SK-N-SH (cell line): Measurements from ENCODE around the gene TADA3. TPM values are rescaled to one million over a fixed set of nuclear protein-coding genes. Genes with fewer than 3 reads are reported as not detected.

Experiments
- CTCF ChIA-PET: fragments of 300-600, 350-600 bp; formaldehyde crosslinking; extraction: SDS; loops from one replicate; lab custom pipeline; 2021; lab: Yijun Ruan, JAX
- POLR2A ChIA-PET: fragments of 350-600 bp; sonication (Branson Sonifier 250); formaldehyde crosslinking; extraction: SDS; loops from one replicate; lab custom pipeline; 2020; ENCODE audit warnings: antibody characterized with exemption, inconsistent platforms; lab: Yijun Ruan, JAX
- DNase-seq: peaks from one replicate; pipeline ENCODE4 v3.0.0; 2012
- H2AFZ ChIP-seq: fragments of 200-600 bp; sonication (generic); 2 replicates; pipeline ENCODE4 v1.8.1; 2016; ENCODE audit warnings: antibody characterized with exemption, mild to moderate bottlenecking, low read depth
- H3F3A ChIP-seq: fragments of 200-600 bp; sonication (generic); replicated peaks from 2 replicates; pipeline ENCODE3; 2016; ENCODE audit warnings: antibody characterized with exemption, mild to moderate bottlenecking; ENCODE audit not compliant: insufficient read depth
- H3K27ac ChIP-seq, 2 experiments: fragments of 200-500 bp in 1 of 2; fragments of 200-600 bp in 1 of 2; sonication (Bioruptor generic) in 1 of 2; sonication (generic), shearing (Covaris generic) in 1 of 2; 2 replicates each; pipeline versions ENCODE4 v1.5.1 to v1.6.1; 2014 to 2016; ENCODE audit warnings: low read depth in 2 of 2, inconsistent platforms in 1 of 2, low read length in 1 of 2, mild to moderate bottlenecking in 1 of 2, mixed read lengths in 1 of 2
- H3K27me3 ChIP-seq: fragments of 200-600 bp; sonication (generic), shearing (Covaris generic); 2 replicates; pipeline ENCODE4 v1.6.1; 2016; ENCODE audit warnings: mixed run types; ENCODE audit not compliant: insufficient read depth
- H3K36me3 ChIP-seq, 2 experiments: fragments of 200-500 bp in 1 of 2; fragments of 200-600 bp in 1 of 2; sonication (Bioruptor generic) in 1 of 2; sonication (generic) in 1 of 2; replicated peaks in 1 of 2; 2 replicates each; pipeline versions ENCODE3 to v1.5.1; 2014 to 2016; ENCODE audit warnings: low read length in 1 of 2, mild to moderate bottlenecking in 1 of 2; ENCODE audit not compliant: insufficient read depth in 2 of 2, control insufficient read depth in 1 of 2
- H3K4me1 ChIP-seq, 2 experiments: fragments of 200-500 bp in 1 of 2; fragments of 200-600 bp in 1 of 2; sonication (Bioruptor generic) in 1 of 2; sonication (generic), shearing (Covaris generic) in 1 of 2; 2 replicates each; pipeline versions ENCODE4 v1.5.1 to v1.6.1; 2014 to 2016; ENCODE audit warnings: low read depth in 1 of 2, low read length in 1 of 2, mixed run types in 1 of 2; ENCODE audit not compliant: insufficient read depth in 2 of 2, control insufficient read depth in 1 of 2
- H3K4me2 ChIP-seq: fragments of 200-600 bp; sonication (generic), shearing (Covaris generic); 2 replicates; pipeline ENCODE4 v1.6.1; 2017; ENCODE audit warnings: mixed run types
- H3K4me3 ChIP-seq, 2 experiments: fragments of 200-500 bp in 1 of 2; fragments of 200-600 bp in 1 of 2; sonication (Bioruptor generic) in 1 of 2; sonication (generic), shearing (Covaris generic) in 1 of 2; 2 replicates each; pipeline versions ENCODE4 v1.5.1 to v1.8.1; 2014 to 2016; ENCODE audit warnings: low read depth in 2 of 2, inconsistent platforms in 1 of 2, low read length in 1 of 2, mild to moderate bottlenecking in 1 of 2, mixed read lengths in 1 of 2, moderate library complexity in 1 of 2
- H3K79me2 ChIP-seq: fragments of 200-600 bp; sonication (generic); 2 replicates; pipeline ENCODE4 v1.8.1; 2017; ENCODE audit warnings: mild to moderate bottlenecking; ENCODE audit not compliant: insufficient read depth
- H3K9ac ChIP-seq: fragments of 200-600 bp; sonication (generic); 2 replicates; pipeline ENCODE4 v1.6.1; 2017; ENCODE audit warnings: mixed run types
- H3K9me2 ChIP-seq: fragments of 200-600 bp; sonication (generic); 2 replicates; pipeline ENCODE4 v1.6.1; 2017; ENCODE audit warnings: mixed run types
- H3K9me3 ChIP-seq: fragments of 200-600 bp; sonication (generic); 2 replicates; pipeline ENCODE4 v1.6.1; 2017; ENCODE audit warnings: mixed run types, mild to moderate bottlenecking, moderate library complexity
- H4K20me1 ChIP-seq: fragments of 200-600 bp; sonication (generic); 2 replicates; pipeline ENCODE4 v1.6.1; 2017; ENCODE audit warnings: mild to moderate bottlenecking, mixed run types; ENCODE audit not compliant: insufficient read depth
- CHD2 ChIP-seq: fragments of 150-350 bp; IDR thresholded peaks from 2 replicates; pipeline ENCODE4 v1.6.1; 2018; ENCODE audit warnings: low read length; ENCODE audit not compliant: partially characterized antibody
- EP300 ChIP-seq, 2 experiments: IDR thresholded peaks; 2 replicates each; pipeline versions ENCODE4 v1.4.0 to v1.6.1; 2012; ENCODE audit warnings: borderline replicate concordance in 1 of 2, low read depth in 1 of 2, low read length in 1 of 2
- EZH2phosphoT487 ChIP-seq: fragments of 200-600 bp; sonication (generic); IDR thresholded peaks from 2 replicates; pipeline ENCODE4 v1.6.1; 2017; ENCODE audit warnings: low read depth, mixed run types, mild to moderate bottlenecking, antibody characterized with exemption, moderate library complexity, borderline replicate concordance
- FOSL2 ChIP-seq: IDR thresholded peaks from 2 replicates; pipeline ENCODE4 v1.4.0; 2012; ENCODE audit warnings: low read depth, mild to moderate bottlenecking, moderate library complexity, borderline replicate concordance
- GABPA ChIP-seq: IDR thresholded peaks from 2 replicates; pipeline ENCODE4 v1.4.0; 2012; ENCODE audit warnings: low read depth, mild to moderate bottlenecking
- MAX ChIP-seq: IDR thresholded peaks from 2 replicates; pipeline ENCODE4 v1.4.0; 2012; ENCODE audit warnings: low read depth
- MEF2A ChIP-seq: IDR thresholded peaks from 2 replicates; pipeline ENCODE4 v1.4.0; 2012; ENCODE audit warnings: low read depth, borderline replicate concordance
- MXI1 ChIP-seq: IDR thresholded peaks from 2 replicates; pipeline ENCODE4 v1.6.1; 2012; ENCODE audit warnings: mild to moderate bottlenecking, low read depth, low read length, improper control_type of control experiment
- NRF1 ChIP-seq: IDR thresholded peaks from 2 replicates; pipeline ENCODE4 v1.6.1; 2012; ENCODE audit warnings: low read depth, mild to moderate bottlenecking, low read length
- PBX3 ChIP-seq: IDR thresholded peaks from 2 replicates; pipeline ENCODE4; 2012
- POLR2AphosphoS5 ChIP-seq: IDR thresholded peaks from 2 replicates; pipeline ENCODE4 v1.6.1; 2012; ENCODE audit warnings: low read depth, low read length
- RAD21 ChIP-seq: IDR thresholded peaks from 2 replicates; pipeline ENCODE4 v1.6.1; 2012; ENCODE audit warnings: mild to moderate bottlenecking, low read length
- RCOR1 ChIP-seq: fragments of 150-350 bp; IDR thresholded peaks from 2 replicates; pipeline ENCODE4 v1.6.1; 2017; ENCODE audit warnings: antibody characterized with exemption, low read length
- SIN3A ChIP-seq: IDR thresholded peaks from 2 replicates; pipeline ENCODE4 v1.6.1; 2012; ENCODE audit warnings: low read depth, mild to moderate bottlenecking, low read length, moderate library complexity, borderline replicate concordance
- SMC3 ChIP-seq: IDR thresholded peaks from 2 replicates; pipeline ENCODE4 v1.6.1; 2012; ENCODE audit warnings: low read depth, low read length, improper control_type of control experiment
- TAF1 ChIP-seq: IDR thresholded peaks from 2 replicates; pipeline ENCODE4 v1.6.1; 2012; ENCODE audit warnings: low read depth, mild to moderate bottlenecking, low read length, moderate library complexity, borderline replicate concordance
- TEAD4 ChIP-seq: IDR thresholded peaks from 2 replicates; pipeline ENCODE4 v1.4.0; 2012; ENCODE audit warnings: mild to moderate bottlenecking, borderline replicate concordance; ENCODE audit not compliant: insufficient read depth
- YY1 ChIP-seq: IDR thresholded peaks from 2 replicates; pipeline ENCODE4 v1.4.0; 2012; ENCODE audit warnings: low read depth, mild to moderate bottlenecking
- WGBS: methylation state at CpG from one replicate; pipeline ENCODE4 v1.1.6; 2017; ENCODE audit warnings: low lambda C conversion rate; 5-methylcytosine and 5-hydroxymethylcytosine counted together
- polyA plus RNA-seq, 3 experiments: library from polyadenylated mRNA; depleted of rRNA; stranded (reverse); fragments of >200 nt; gene quantifications; 2 replicates each; pipeline ENCODE4 v1.2.3, GENCODE V29; 2012
- TF ChIP-seq, protein P1 (sequence below): IDR thresholded peaks from 2 replicates; pipeline ENCODE4 v1.4.0; 2012; ENCODE audit warnings: low read depth, borderline replicate concordance
- TF ChIP-seq, protein P2 (sequence below): IDR thresholded peaks from 2 replicates; pipeline ENCODE4 v1.6.1; 2012; ENCODE audit warnings: mild to moderate bottlenecking, low read depth, low read length, moderate library complexity

Gene TADA3
- polyA plus RNA-seq, 1 of the 3 experiments (the other 2 are of a cell fraction): 102 TPM

DNA sequence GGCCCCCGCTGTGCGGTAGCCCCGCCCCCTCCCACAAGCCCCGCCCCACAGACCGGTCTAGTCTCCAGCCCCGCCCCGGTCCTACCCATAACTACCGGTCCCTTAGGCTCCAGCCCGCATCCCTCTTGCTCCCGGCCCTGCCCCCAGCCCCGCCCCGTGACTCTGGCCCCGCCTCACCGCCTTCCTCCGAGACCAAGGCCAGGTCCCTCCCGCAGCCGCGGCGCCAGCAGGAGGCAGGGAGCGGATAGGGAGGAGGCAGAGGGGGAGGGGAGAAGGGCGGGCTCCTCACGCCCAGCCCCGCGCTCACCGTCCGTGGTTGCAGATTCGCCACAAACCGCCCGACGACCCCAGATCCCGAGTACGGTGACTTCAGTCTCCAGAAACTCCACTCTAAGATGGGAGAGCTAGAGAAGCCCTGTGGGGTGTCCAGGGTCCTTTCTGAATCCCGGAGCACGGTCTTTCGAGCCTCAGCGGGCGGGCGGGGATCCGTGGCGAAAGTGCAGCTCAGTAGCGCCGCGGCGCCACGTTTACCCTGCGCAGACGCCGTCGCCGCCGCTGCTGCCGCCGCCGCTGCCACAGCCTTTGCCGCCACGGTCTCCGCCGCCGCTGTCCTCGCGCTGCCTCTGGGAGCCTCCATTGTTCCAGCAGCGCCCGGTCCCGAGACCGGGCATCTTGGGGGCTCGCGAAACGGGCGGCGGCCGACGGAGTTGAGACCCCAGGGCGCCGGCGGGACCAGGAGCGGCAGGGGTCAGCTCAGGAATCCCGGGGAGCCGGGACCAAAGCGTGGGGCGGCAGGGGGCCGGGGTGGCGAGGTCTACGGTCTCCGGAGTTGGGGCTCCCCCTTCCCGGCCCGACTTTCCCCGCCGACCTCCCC is 60.8 kb downstream of the TADA3 start, which contains the start of gene BRPF1:
Gene BRPF1 (plus strand): TSS at position 530 of the 874 bp plus-strand sequence. CDS start 2,406 bp downstream, outside the sequence.
- Histone ChIP-seq H3K9me3 (no peaks in the 10 kb centered on the region), H4K20me1 (peaks cover 25% of the 10 kb centered on the region), H3K4me2 (peak within 1 kb of the TSS; percentile 100), H3F3A (peaks cover 14% of the 10 kb centered on the region), H3K27me3 (no peaks in the 10 kb centered on the region), H3K4me3 (peak within 1 kb of the TSS; percentile 84 to 91), H3K9me2 (no peaks in the 10 kb centered on the region), H2AFZ (peak within 1 kb of the TSS; percentile 99), H3K27ac (peak within 1 kb of the TSS; percentile 95 to 98), H3K9ac (peak within 1 kb of the TSS; percentile 98), H3K4me1 (peaks cover 5 to 14% of the 10 kb centered on the region in 2 experiments; a peak in 1 of 4 replicates), H3K36me3 (peaks cover 12 to 19% of the 10 kb centered on the region in 2 experiments), H3K79me2 (peaks cover 48% of the 10 kb centered on the region)
- 3% methylated on average over 51 of the region's 88 CpGs for WGBS
- ChIA-PET CTCF (interaction anchor here (0.9 to 2.6 kb wide), 2 partner anchors 18 to 228 kb away, joined by 3 to 10 read pairs; partner anchors contain the start of gene OGG1), POLR2A (interaction anchor here (1.2 to 4.4 kb wide), 3 partner anchors 14 to 82 kb away, joined by 3 to 22 read pairs (median 4); partner anchors contain the start of genes MTMR14 and OGG1)
- TF ChIP-seq RAD21 (no peak), SIN3A (peak; percentile 9; the same call in 1 of the 2 replicates), GABPA (peak; percentile 29; the same call in 1 of the 2 replicates), MAX (peak; percentile 84), SMC3 (no peak), PBX3 (peak; percentile 15; the same call in 1 of the 2 replicates), EP300 (IDR thresholded peaks at IDR 0.05; ENCODE audit: borderline replicate concordance in 1 of 2, low read depth in 1 of 2, low read length in 1 of 2) (peak; percentile 83 to 87; a peak in 3 of 4 replicates), FOSL2 (no peak), NRF1 (no peak), TAF1 (peak; percentile 56; the same call in 1 of the 2 replicates), MEF2A (no peak), EZH2phosphoT487 (no peak), POLR2AphosphoS5 (peak; percentile 64), TEAD4 (no peak), RCOR1 (no peak), CHD2 (peak; percentile 86), MXI1 (no peak; the same call in 1 of the 2 replicates), YY1 (peak; percentile 40; the same call in 1 of the 2 replicates)
- TF ChIP-seq, protein P1, sequence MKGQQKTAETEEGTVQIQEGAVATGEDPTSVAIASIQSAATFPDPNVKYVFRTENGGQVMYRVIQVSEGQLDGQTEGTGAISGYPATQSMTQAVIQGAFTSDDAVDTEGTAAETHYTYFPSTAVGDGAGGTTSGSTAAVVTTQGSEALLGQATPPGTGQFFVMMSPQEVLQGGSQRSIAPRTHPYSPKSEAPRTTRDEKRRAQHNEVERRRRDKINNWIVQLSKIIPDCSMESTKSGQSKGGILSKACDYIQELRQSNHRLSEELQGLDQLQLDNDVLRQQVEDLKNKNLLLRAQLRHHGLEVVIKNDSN: no peak
- TF ChIP-seq, protein P2, sequence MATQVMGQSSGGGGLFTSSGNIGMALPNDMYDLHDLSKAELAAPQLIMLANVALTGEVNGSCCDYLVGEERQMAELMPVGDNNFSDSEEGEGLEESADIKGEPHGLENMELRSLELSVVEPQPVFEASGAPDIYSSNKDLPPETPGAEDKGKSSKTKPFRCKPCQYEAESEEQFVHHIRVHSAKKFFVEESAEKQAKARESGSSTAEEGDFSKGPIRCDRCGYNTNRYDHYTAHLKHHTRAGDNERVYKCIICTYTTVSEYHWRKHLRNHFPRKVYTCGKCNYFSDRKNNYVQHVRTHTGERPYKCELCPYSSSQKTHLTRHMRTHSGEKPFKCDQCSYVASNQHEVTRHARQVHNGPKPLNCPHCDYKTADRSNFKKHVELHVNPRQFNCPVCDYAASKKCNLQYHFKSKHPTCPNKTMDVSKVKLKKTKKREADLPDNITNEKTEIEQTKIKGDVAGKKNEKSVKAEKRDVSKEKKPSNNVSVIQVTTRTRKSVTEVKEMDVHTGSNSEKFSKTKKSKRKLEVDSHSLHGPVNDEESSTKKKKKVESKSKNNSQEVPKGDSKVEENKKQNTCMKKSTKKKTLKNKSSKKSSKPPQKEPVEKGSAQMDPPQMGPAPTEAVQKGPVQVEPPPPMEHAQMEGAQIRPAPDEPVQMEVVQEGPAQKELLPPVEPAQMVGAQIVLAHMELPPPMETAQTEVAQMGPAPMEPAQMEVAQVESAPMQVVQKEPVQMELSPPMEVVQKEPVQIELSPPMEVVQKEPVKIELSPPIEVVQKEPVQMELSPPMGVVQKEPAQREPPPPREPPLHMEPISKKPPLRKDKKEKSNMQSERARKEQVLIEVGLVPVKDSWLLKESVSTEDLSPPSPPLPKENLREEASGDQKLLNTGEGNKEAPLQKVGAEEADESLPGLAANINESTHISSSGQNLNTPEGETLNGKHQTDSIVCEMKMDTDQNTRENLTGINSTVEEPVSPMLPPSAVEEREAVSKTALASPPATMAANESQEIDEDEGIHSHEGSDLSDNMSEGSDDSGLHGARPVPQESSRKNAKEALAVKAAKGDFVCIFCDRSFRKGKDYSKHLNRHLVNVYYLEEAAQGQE: no peak
- DNase-seq: peak; percentile 99
